Smooth muscle cell (in vitro differentiated cells): ENCODE measurements around the gene MYO18B. TPM values are rescaled to one million over a fixed set of nuclear protein-coding genes. Genes with fewer than 3 reads are reported as not detected.

Source experiments
- DNase-seq: peaks from one replicate; lab custom pipeline; 2025; ENCODE audit not compliant: unreplicated experiment; lab: John Stamatoyannopoulos, UW
- H2AFZ ChIP-seq: fragments of 200-600 bp; sonication (generic); 2 replicates; pipeline ENCODE4 v1.6.0; 2016; ENCODE audit warnings: antibody characterized with exemption, low read depth, mild to moderate bottlenecking
- H3F3A ChIP-seq: fragments of 200-600 bp; sonication (generic); 2 replicates; pipeline ENCODE4 v1.6.0; 2017; ENCODE audit warnings: antibody characterized with exemption, low read depth
- H3K27ac ChIP-seq: fragments of 200-600 bp; sonication (generic); 2 replicates; pipeline ENCODE4 v1.5.1; 2016; ENCODE audit warnings: low read depth, mild to moderate bottlenecking
- H3K27me3 ChIP-seq: fragments of 200-600 bp; sonication (generic); 2 replicates; pipeline ENCODE4 v1.6.1; 2016; ENCODE audit warnings: low read depth, mild to moderate bottlenecking
- H3K36me3 ChIP-seq: fragments of 200-600 bp; sonication (generic); 2 replicates; pipeline ENCODE4 v1.5.1; 2016; ENCODE audit warnings: low read depth
- H3K4me1 ChIP-seq: fragments of 200-600 bp; sonication (generic); 2 replicates; pipeline ENCODE4 v1.5.1; 2016; ENCODE audit warnings: low read depth
- H3K4me2 ChIP-seq: fragments of 200-600 bp; sonication (generic); 2 replicates; pipeline ENCODE4 v1.6.0; 2016; ENCODE audit warnings: mild to moderate bottlenecking
- H3K4me3 ChIP-seq: fragments of 200-600 bp; sonication (generic); 2 replicates; pipeline ENCODE4 v1.5.1; 2016; ENCODE audit warnings: mild to moderate bottlenecking
- H3K79me2 ChIP-seq: fragments of 200-600 bp; sonication (generic); 2 replicates; pipeline ENCODE4 v1.6.0; 2016; ENCODE audit warnings: low read depth, mild to moderate bottlenecking
- H3K9ac ChIP-seq: fragments of 200-600 bp; sonication (generic); 2 replicates; pipeline ENCODE4 v1.6.0; 2016; ENCODE audit warnings: low read depth
- H3K9me3 ChIP-seq: fragments of 200-600 bp; sonication (generic); replicated peaks from 2 replicates; pipeline ENCODE4 v1.5.1; 2016; ENCODE audit warnings: low read depth
- H4K20me1 ChIP-seq: fragments of 200-600 bp; sonication (generic); 2 replicates; pipeline ENCODE4 v1.6.0; 2016; ENCODE audit warnings: low read depth
- CTCF ChIP-seq: fragments of 200-600 bp; sonication (generic); IDR thresholded peaks from 2 replicates; pipeline ENCODE4 v1.5.1; 2017; ENCODE audit warnings: borderline replicate concordance, mild to moderate bottlenecking, antibody characterized with exemption; ENCODE audit not compliant: insufficient read depth, poor library complexity, severe bottlenecking
- WGBS: methylation state at CpG from one replicate; pipeline ENCODE4 v1.1.7; 2016; ENCODE audit warnings: low lambda C conversion rate; 5-methylcytosine and 5-hydroxymethylcytosine counted together
- polyA plus RNA-seq: library from polyadenylated mRNA; unstranded; fragments of >200 nt; fragmentation: Nextera tagmentation; extraction: Ambion mirVana; gene quantifications from 2 replicates; pipeline ENCODE4 v1.2.1, GENCODE V29; 2016
- total RNA-seq: library from RNA; depleted of rRNA; stranded (reverse); fragments of >200 nt; gene quantifications from 2 replicates; pipeline ENCODE4 v1.2.3, GENCODE V29; 2014

MYO18B gene
- total and polyA plus RNA-seq, 2 experiments from 2014 or later, result 0.13 to 1.2 TPM

GRCh38 chr22:25933158-25933788, 191.3 kb downstream of the MYO18B start:
- Histone ChIP-seq H3K4me2 (no peak overlapping the region), H3K4me1 (peaks cover 11% of the 10 kb centered on the region), H3F3A (no peaks in the 10 kb centered on the region), H2AFZ (no peak overlapping the region), H4K20me1 (no peaks in the 10 kb centered on the region), H3K27me3 (peaks cover 14% of the 10 kb centered on the region), H3K79me2 (no peaks in the 10 kb centered on the region), H3K27ac (no peak overlapping the region), H3K4me3 (no peak overlapping the region), H3K9me3 (no peaks in the 10 kb centered on the region), H3K9ac (no peak overlapping the region), H3K36me3 (no peaks in the 10 kb centered on the region)
- no peak for TF ChIP-seq CTCF
- DNase-seq, result no peak
- 92% methylated on average over 3 of the region's 3 CpGs for WGBS

GRCh38 chr22:25935266-25936058, 193.5 kb downstream of the MYO18B start:
- Histone ChIP-seq H3F3A (no peaks in the 10 kb centered on the region), H3K9ac (no peak overlapping the region), H3K4me2 (no peak overlapping the region), H3K9me3 (no peaks in the 10 kb centered on the region), H2AFZ (no peak overlapping the region), H3K27ac (no peak overlapping the region), H3K4me1 (peaks cover under 1% of the 10 kb centered on the region), H3K27me3 (peaks cover 9% of the 10 kb centered on the region), H3K4me3 (no peak overlapping the region), H4K20me1 (no peaks in the 10 kb centered on the region), H3K36me3 (no peaks in the 10 kb centered on the region), H3K79me2 (no peaks in the 10 kb centered on the region)
- TF ChIP-seq CTCF, result no peak
- no peak for DNase-seq
- 60% methylated on average over 7 of the region's 7 CpGs for WGBS

GRCh38 chr22:25938151-25938550, 196.2 kb downstream of the MYO18B start:
- Histone ChIP-seq H3K4me1 (peaks cover 21% of the 10 kb centered on the region), H3K27me3 (peaks cover 9% of the 10 kb centered on the region), H2AFZ (no peak overlapping the region), H3K9me3 (no peaks in the 10 kb centered on the region), H3K9ac (no peak overlapping the region), H3F3A (peaks cover 6% of the 10 kb centered on the region), H3K36me3 (no peaks in the 10 kb centered on the region), H3K79me2 (no peaks in the 10 kb centered on the region), H4K20me1 (no peaks in the 10 kb centered on the region), H3K4me3 (no peak overlapping the region), H3K27ac (no peak overlapping the region), H3K4me2 (no peak overlapping the region)
- no peak for DNase-seq
- TF ChIP-seq CTCF, result no peak
- 78% methylated on average over 1 of the region's 1 CpG for WGBS
